ENCODE measurements around the gene DDIT4.

DDIT4 gene

DNA sequence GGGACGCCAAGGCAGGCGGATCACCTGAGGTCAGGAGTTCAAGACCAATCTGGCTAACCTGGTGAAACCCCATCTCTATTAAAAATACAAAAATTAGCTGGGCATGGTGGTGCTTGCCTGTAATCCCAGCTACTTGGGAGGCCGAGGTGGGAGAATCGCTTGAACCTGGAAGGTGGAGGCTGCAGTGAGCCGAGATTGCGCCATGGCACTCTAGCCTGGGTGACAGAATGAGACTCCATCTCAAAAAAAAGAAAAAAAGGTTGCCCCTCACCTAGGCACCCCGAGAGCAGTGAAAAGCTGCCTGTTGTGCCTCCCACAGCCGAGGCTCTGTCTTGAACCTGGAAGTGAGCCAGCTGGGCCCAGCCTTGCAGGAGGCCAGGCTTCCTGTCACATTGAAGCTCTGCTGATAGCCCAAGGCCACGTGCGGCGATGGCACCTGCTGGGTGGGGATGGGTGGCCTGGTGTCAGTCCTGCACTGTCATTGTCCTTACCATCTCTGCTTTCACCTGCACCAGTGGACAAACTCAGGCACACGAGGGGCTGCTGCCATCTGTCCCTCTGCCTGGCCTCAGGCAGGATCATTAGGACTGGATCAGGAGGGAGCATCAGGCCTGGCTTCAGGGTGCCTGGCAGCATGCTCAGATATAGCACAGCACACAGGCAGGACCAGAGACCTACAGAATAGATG lies 43.2 kb downstream of the DDIT4 start:
- DNase-seq, result peak in 1 of 14 donors; percentile 18

DNA sequence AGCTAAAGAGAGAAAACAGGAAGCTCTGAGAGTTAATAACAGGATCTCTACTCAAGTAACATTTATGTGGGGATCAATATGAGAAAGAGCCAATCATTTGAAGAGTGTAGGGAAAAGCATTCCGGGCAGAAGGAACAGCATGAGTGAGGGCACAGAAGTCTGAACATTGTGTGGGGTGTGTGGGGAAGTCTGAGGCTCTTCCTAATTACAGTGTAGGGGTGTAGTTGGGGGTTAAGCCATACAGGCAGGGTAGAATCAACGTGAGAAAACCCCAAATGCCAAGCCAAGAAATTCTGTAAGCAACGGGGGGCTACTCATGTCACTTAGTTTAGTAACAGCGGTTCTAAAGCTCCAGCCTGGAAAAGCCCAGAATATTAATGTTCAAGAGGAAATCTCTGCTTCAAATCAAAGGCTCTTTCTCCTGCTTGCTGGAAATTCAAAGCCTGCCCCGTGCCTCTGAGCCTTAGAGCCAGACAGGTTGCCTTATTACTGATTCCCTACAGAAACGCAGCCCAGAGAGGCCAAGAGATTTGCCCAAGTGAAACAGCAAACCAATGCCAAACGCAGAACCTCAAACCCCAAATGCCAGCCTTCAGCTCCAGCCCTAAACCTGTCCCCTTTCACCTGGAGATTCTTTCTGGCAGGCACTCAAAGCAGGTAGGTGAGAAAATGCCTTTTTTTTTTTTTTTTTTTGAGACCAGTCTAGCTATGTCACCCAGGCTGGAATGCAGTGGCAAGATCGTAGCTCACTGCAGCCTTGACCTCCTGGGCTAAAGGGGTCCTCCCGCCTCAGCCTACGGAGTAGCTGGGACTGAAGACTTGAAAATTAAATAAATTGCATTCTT lies 44.9 kb downstream of the DDIT4 start:
- DNase-seq, result no peak

DNA sequence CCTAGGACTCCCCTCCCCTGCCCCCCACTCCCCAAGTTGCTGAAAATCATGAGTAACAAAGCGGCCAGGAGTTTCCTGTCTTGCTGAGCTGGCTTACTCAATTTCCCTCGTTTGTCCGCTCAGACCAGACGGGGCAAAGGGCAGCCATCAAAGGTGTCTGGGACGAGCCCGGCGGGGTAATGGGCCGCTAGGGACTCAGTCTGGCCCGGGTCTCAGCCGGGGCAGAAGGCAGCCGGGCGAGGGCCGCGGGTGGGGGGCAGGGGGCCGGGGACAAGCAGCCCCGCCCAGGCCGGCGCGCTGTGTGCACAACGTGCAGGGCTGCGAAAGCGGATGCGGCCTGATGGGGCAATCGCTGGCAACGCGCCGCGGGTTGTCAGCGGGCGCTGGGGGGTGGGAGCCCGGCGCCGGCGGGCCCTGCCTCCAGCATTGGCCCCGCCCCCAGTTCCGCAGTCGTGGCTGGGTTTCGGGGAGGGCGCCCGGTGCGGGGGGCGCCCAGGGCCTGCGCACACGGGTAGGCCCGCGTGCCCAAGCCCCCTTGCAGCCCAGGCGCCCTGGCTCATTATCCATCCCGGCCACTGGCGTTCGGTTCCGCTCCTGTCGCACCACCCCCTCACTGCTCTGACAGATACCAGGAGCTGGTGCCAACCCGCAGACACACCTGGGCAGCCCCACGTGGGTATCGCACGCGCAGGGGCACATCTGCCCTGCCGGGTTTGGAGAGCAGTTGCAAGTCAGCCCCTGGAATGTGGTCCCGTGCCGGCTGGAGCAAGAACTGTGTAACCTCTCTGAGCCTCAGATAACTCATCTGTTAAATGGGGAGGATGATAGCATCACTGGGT lies 45.9 kb downstream of the DDIT4 start:
- peak in 12 of 14 donors; percentile 50 to 87 (median 76) for DNase-seq

DNA sequence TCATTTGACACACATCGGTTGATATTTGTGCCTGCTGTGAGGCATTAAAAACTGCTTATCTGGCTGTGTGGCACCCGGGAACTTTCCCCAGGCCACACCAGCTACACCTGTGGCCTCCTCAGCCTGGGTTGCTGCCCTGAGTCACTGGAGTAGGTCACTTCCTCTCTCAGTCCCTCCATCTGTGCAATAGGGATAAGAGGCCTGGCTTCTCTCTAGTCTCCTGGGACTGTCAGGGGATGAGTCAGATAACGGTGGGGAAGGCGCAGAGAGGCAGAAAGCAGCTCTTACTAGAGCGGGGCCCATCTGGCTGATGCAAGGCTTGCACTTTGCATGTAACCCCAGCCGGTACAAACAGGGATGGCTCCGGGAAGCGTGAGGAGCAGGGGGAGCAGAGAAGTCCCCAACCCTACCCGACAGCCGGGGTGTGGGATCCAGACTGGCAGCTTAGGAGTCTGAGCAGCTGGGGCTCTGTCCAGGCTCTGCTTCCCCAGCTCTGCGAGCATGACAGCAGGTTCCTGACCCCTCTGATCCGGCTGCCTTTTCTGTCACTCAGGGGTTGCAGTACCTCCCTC lies 47.0 kb downstream of the DDIT4 start:
- peak in 3 of 14 donors; percentile 58 to 74 (median 70) for DNase-seq

DNA sequence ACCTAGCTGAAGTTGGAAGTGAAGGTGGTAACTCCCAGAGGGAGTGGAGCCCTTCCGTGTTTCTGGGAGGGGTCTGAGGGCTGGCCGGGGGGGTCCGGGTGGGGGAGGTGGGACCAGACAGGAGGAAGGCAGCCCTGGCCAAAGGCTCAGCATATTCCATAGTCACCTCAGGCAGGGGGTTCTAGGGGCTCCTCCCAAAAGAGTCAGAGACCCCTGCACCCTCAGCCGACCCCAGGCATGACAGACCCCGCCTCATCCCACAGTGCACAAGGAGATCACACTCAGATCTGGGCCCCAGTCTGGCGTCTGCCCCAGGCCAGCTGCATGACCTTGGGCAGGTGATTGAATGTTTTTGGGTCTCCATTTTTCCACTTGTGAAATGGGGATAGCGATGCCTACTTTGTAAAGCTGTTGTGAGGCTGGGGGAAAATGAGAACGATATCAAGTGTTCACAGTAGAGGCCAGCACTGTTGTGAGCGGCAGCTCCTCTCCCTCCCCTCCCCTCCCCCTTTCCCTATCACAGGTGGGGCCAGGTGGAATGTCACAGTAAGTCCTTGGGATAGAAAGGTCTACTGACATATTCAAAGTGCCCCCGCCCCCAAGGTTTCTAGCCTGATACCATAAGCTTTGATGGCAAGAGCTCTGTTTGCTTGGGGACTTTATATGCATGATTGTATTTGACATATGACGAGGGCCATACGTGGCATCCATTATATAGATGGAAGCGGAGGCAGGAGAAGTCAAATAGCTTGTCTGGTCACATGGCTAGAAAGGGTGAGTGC lies 47.7 kb downstream of the DDIT4 start:
- DNase-seq, result no peak

DNA sequence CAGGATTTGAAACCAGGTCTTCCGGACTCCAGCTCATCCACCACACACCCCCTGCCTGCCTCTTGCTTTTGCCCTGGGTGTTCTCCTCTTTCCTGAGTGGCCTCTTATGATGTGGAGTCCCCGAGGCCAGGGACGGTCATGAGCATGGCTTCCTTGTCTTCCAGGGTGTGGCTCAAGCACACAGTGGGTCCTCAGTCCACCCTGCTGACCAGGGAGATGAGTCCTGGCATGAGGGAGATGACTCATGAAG lies 48.2 kb downstream of the DDIT4 start:
- DNase-seq, result no peak

DNA sequence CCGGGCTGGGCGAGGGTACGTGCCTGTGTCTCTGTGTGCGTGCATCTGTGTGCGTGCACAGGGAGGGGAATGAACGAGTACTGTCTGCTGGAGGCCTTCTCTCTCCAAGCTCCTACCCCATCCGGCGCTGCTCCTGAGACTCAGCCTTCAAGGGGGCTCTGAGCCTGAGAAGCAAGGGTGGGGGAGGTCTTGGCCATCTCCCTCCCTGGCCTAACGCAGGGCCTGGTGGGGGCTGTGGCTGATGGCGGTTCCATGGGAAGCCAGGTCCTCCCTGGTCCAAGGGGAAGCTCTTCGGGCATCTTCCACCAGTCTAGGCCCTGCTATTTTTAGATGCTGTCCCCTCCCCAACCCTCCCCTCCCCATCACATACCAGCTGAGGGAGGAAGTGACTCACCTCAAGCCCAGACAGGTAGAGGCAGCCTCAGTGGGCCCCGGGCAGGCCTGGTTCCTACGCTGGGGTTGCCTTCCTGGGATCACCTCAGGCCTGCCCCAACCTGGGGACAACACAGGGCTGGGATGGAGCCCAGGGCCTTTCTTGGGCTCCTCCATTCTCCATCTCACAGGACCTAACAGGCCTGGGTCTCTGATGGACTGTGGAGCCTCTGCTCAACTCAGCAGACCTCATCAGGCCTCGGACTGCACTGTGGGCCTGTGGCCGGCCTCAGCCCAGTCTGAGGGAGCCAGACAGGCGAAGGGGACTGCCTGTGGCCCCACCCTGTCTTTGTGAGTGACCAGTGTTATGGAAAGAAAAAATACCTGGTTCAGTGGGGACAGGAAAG lies 48.7 kb downstream of the DDIT4 start:
- no peak for DNase-seq

DNA sequence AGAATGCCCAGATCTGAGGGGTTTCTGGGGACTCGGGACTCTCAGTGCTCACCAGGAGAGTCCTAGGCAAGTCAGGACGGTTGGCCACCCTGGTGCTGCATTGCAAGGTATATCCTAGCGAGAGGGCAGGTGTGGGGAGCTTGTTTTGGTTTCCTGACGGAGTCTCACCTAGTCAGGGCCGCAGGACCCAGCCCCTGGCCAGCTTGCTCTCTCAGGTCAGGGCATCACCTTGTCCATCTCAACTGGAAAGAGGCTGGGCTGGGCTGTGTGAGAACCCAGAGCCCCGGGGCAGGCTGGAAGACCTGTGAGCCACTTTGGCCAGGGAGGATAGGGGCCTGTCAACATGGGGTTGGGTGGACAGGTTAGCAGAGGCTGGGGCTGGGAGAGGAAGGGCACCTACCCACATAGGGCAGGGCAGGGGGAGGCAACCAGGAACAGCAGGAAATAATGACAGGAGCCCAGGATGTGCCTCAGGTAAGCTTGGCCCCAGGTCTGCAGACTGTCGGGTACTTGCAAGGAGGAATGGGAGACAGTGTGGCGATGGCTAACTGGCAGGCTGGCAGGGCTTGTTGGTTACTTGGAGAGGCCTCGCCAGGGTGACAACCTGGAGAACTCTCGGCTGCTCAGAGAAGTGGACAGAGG lies 49.5 kb downstream of the DDIT4 start:
- no peak for DNase-seq

DNA sequence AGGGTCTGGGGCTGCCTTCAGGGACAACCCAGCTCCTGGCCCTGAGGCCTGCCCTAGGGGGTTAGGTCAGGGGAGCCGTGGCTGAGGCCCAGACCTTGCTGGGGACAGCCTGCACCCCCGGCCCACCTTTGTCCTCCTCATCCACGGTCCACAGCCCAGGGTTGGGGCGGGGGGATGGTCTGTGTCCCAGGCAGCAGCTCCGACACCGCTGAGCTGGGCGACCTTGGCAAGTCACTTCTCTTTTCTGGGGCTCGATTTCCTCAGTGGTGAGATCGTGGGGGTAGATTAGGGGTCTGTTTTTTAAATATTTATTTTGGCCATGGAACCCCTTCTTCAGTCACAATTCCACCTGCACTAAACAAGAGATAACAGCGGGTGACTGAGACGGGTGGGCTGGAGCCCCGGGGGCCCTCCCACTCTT lies 50.1 kb downstream of the DDIT4 start:
- DNase-seq, result no peak
